ENCODE measurements around the gene CREB1.
"Not testable (repeated sequence)": the region's sequence is repeated elsewhere in the genome, so short reads cannot be mapped to it uniquely, and the experiment has no call there.

The CREB1 gene

DNA sequence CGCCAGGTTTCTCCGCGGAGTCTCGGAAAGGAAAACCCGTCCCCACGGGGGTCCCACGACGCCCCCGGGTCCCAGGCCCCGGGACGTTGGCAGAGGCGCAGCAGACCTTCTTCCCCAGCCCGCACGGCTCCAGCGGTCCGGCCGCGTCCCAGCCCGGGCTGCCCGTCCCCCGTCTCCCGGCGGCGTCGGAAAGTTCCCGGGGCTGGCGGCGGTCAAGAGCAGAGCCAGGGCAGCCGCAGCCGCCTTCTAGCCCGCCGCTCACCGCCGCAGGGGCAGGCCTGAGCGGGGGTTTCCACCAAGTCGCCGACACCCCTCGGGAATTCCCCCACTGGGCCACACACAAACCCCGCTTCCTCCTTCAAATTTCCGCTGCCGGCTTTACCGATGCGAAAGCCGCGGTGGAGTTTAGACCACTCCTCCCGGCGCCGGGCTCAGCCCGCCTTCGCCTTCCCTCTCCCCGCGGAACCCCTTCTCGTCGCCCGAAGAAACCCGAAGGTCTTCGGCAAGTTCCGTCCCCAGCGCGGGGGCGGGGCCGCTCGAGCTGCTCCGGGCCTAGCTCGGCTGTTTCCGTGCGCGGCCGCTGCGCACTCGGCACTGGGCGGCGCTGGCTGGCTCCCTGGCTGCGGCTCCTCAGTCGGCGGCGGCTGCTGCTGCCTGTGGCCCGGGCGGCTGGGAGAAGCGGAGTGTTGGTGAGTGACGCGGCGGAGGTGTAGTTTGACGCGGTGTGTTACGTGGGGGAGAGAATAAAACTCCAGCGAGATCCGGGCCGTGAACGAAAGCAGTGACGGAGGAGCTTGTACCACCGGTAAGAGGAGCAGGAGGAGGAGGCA is at the start of gene CREB1:
CREB1 (plus strand) TSS at position 633 of the 830 bp plus-strand sequence. CDS start 25,674 bp downstream, outside the sequence.
- peak; percentile 51 for DNase-seq

DNA sequence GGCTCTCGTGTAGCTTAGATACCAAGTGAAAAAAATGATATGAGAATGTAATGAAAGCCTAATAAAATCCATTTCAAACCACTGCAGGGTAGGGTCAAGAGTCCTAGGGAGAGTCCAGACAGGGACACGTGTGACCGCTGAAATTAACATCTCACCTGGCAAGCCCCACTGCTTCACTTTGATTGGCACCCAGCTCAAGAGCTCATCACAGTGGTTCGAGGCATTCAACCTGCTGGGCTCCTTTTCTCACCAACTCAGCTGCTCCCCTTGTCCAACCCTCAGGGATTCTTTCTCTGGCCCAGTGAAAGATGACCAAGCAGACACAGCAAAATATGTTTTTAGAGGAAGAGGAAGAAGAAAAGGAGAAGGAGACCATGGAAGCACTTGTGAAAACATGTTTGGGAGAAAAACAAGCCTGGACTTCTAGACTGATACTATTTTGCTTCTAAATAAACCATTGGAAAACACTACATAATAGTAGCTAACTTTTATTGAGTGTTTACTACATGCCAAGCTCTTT is 49.2 kb upstream of the CREB1 start:
- no peak for DNase-seq

DNA sequence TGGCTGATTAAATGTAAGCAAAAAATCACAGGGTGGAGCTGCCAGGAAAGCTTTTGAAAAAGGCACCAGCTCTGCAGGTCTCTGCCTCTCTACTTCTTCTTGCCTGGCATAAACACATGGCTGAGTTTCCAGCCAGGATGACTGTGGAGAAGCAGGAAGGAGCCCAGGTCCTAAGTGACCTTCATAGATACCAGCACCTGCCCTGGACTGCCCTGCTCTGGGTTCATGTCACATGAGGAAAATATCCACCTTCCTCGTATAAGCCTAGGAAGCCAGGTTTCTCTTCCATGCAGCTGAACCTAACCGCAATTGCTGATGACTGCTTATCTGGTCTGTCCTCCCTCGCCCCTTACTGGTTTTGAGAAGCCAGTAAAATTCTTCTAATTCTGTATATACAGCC is 47.8 kb upstream of the CREB1 start:
- no peak for DNase-seq

GRCh38 chr2:207482630-207483029 is 47.1 kb upstream of the CREB1 start:
- no peak for DNase-seq

- DNase-seq = no peak
Measured at GRCh38 chr2:207483066-207483465, 46.7 kb upstream of the CREB1 start.

DNA sequence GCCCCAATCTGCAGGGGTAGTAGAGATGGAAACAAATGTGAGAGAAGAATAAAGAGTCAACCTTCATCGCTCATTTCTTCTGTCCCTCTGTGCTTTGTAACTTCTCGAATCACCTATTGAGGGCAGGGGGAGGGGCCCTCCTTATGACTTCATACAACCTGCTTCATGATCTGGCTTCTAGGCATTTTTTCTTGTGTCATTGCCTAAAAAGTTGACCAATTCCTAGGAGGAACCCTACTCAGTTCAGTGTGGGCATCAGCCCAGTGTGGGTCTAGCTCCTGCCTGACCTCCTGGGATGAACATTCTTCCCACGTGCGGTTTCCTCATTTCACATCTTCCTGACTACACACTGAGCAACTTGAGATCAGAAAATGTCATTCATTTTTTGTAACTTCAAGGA is 46.3 kb upstream of the CREB1 start:
- no peak for DNase-seq

DNA sequence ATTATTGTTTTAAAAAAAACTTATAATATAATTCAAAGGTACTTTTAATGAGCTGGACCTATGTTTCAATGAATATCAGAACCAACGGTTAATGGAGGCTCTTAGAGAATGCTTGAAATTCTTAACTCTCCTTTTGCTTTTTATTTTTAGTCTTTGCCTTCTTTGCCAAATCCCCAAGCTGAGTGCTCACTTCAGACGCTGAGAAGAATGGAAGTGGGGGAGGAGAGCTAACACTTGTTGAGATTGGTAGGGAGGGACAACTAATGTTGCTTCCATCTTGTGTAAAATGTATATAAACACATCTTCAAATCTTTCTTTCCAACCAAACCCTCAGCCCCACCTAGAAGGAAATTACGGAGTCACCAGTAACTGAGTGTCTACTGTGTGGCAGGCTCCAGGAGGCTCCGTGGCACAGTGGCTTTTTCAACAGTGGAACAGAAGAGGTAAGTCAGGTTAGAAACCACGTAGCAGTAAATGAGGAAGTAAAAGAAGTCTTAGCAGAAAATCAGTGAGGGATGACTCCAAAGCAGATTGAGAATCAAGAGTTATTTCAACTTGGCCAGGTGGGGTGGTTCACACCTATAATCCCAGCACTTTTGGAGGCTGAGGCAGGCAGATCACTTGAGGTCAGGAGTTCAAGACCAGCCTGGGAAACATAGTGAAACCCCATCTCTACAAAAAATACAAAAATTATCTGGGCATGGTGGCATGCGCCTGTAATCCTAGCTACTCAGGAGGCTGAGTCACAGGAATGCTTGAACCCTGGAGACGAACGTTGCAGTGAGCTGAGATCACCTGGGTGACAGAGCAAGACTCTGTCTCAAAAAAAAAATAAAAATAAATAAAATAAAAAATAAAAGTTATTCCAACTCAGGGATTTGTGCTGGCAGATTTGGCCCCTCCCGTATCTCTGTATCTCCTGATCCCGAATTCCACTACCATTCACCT is 45.0 kb upstream of the CREB1 start:
- no peak for DNase-seq

DNA sequence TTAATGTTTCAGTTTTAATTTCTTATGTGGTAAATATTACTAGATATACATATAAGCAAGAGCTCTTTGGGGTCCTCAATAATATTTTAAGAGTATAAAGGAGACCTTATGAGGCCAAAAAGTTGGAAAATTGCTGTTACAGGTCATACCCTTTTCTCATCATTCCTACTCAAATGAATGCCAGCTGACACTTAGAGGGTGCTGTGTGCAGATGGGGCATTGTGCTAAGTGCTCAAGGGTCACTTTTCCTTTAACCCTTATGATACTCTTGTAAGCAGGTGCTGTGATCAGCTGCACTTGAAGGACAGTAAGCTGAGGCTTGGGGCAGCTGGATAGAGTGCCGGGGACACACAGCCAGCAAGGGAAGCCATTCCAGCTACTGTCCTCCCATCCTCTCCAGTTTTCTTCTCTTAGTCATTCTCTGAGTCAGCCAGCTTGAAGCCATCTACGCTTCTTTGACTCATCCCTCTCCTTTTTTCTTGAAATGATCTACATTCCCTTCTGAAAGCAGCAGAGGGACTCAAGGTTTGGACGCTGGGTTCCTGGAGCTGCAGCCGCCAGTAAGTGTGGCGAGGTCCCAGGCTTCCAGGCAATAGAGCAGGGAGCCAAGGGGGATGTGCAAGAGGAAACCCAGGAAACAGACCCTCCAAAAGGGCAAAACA is 42.0 kb upstream of the CREB1 start:
- DNase-seq = no peak

- DNase-seq = no peak
Measured at GRCh38 chr2:207489251-207489650, 40.5 kb upstream of the CREB1 start.

DNA sequence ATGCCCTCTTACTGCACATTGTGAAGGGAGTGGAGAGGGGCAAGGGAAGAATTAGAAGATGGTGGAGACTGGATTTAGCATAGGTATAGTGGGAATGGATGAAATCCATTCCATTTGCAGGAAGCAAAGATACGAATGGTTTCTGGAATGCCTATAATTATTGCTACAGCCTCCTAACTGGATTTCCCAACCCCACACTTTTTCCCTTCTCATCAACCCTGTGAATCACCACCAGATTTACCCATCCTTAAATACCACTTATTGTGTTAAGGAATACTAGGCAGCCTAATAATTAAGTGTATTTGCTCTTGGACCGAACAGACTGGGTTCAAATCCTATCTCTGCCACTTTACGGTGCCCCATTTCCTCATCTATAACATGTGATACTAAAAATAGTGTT is 39.3 kb upstream of the CREB1 start:
- no peak for DNase-seq

DNA sequence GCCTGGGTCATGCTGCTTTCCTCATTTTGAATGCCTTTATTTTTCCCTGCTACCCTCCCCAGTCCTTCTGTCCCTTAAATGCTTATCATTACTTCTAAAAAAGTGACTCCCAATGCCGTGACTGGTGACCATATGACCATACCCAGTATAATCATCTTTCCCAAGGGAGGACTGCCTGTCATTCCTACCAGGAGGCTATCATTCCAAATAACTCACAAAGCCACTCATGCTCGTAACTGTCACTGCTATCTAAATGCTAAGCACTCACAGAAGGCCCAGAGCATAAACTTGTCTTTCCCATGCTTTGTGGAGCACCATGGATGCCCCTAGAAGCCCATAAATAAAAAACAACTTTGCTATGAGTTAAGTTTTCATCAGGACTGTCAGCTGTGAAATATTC is 38.7 kb upstream of the CREB1 start:
- no peak for DNase-seq

GRCh38 chr2:207491956-207492355 is 37.8 kb upstream of the CREB1 start:
- no peak for DNase-seq

GRCh38 chr2:207492461-207492860 is 37.3 kb upstream of the CREB1 start:
- no peak for DNase-seq

DNA sequence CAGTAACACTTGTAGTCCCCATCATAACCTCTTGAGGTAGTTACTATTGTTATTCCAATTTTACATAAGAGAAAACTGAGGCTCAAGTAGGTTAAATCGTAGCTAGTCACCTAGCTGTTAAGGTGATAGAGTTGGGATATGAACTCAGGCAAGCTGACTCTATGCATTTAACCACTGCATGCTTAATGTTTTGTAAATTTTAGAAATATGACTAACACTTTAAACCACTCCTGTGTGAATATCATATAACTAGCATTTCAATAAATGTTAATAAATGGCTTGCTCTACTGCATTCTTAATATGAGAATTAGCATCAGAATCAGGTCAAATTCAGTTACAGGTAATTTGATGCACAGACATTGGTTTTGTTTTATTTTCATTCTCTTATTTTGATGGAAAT is 35.6 kb upstream of the CREB1 start:
- no peak for DNase-seq

GRCh38 chr2:207496936-207497335 is 32.8 kb upstream of the CREB1 start:
- not testable (repeated sequence) for DNase-seq

DNA sequence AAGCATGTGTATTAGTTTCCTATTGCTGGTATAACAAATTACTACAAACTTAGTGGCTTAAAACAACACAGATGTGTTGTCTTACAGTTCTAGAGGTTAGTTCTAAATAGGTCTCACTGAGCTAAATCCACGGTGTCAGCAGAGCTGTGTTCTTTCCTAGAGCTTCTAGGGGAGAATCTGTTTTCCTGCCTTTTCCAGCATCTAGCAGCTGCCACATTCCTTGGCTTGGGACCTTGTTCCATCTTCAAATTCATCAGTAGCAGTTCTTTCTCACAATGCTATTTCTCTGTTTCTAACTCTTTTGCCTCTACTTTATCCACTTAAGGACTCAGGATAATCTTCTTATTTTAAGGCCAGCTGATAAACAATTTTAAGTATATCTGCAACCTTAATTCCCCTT is 32.2 kb upstream of the CREB1 start:
- no peak for DNase-seq

GRCh38 chr2:207498427-207498826 is 31.3 kb upstream of the CREB1 start:
- DNase-seq = no peak

DNA sequence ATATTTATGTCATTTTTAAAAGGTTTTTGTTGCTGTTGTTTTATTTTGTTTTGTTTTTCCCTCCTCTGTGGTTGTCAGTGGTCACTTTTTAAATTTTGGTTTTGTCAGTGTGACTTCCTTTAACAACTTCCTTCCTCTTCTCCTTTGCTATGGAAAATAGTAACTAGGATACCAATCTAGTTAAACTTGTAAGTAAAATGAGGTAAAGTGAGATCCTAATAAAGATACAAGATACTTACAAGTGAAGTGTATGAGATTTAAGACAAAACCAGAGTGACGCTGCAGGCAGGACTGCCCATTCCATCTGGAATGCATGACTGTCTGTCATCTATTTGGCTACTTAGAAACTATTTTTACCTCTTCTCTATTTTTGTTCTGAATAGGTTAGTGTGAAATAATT is 30.6 kb upstream of the CREB1 start:
- no peak for DNase-seq

DNA sequence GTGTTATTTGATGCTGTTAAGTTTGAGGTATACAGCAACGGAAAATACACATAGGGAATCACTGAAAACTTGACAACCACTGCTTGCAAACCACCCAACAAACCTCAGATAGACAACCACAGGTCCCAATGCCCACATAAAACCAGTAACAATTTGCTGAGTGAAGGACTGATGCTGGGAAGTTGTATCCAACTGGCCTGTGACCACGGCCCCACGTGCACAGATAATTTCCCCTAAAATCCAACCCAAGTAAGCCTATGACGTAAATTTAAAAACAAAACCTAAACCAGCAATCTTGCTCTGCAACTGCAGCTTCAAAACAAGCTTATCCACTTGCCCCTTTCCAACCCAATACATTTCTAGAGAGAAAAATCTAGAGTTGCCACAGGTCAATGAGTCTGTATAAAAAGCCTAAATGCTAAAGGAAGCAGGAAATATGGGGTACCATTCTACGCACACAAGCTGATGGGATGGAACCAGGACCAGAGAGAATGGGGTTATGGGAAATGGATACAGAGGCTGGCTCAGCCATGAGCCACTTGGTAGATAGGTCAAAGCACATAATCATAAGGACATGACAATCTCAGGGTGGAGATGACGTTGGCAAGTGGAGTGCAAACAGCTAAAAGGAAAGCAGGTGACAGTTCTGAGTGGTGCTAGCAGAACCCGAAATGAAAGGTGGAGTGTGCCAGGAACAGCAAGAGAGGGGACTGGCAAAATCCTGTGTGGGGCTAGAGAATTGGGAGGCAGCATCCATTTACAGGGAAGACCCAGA is 27.8 kb upstream of the CREB1 start:
- no peak for DNase-seq

DNA sequence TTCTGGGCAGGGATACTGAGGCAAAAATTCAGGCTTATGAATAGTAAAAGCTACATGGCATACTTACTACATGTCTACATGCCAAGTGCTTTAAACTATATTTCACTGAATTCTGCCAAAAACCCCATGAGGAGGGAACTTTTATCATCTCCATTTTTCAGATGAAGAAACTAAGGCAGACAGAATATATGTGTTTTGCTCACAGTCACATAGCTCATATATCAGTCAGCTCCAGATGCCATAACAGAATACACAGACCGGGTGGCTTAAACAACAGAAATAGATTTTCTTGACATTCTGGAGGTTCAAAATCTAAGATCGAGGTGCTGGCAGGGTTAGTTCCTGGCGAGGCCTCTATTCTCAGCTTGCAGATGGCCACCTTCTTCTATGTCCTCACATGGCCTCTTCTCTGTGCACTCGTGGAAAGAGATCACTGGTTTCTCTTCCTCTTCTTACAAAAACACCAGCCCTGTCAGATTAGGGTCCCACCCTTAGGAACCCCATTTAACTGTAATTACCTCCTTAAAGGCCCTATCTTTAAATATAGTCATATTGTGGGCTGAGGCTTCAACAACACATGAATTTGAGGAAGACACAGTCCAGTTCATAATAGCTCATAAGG is 27.1 kb upstream of the CREB1 start:
- DNase-seq = no peak

DNA sequence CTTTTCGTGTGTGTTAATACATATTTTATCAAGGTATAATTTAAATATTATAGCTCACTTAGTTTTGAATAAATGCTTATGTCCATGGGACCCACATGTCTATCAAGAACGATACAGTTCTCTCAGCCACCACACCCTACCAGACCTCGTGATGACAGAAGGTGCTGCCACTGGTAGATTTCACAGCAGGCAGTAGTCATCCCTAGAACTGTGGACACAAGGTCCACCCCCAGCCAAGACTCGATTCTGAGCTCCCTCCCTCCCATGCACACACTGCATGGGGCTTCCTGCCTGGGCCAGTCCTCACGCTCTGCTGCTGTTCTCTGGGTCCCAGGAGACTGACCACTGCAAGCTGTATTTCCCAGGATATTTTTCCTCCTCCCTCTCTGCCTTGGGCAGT is 26.5 kb upstream of the CREB1 start:
- no peak for DNase-seq
